GM18870 (cell line): ENCODE data around the gene TNIP1.

Experiments
- ATAC-seq: cut with Tn5 transposase; IDR thresholded peaks from one replicate; pipeline ENCODE4 v1.9.1; 2021; ENCODE audit warnings: moderate library complexity; ENCODE audit not compliant: unreplicated experiment

Gene TNIP1

GRCh38 chr5:151047814-151048425, 32.9 kb downstream of the TNIP1 start:
- ATAC-seq = no peak

GRCh38 chr5:151042453-151043093, 38.3 kb downstream of the TNIP1 start:
- no peak for ATAC-seq

DNA sequence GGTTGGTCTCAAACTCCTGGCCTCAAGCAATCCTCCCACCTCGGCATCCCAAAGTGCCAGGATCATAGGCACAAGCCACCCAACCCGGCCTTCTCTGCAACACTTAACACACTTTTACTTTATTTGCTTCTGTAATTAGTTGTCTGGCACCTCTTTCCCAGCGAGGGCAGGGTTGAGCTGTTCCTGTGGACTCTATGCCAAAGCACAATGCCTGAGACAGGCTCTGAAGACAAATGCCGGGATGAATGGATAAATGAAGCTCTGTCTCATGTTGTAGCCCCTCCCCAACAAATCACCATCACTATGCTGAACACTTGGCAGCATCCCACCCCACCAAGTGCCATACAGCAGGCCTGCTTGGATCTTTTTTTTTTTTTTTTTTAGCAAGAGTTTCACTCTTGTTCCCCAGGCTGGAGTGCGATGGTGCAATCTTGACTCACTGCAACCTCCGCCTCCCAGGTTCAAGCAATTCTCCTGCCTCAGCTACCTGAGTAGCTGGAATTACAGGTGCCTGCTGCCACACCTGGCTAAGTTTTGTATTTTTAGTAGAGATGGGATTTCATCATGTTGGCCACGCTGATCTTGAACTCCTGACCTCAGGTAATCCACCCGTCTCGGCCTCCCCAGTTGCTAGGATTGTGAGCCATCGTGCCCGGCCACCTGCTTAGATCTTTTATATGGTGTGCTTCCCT, 39.1 kb downstream of the TNIP1 start:
- no peak for ATAC-seq

GRCh38 chr5:151040211-151040747, 40.6 kb downstream of the TNIP1 start:
- ATAC-seq = no peak

DNA sequence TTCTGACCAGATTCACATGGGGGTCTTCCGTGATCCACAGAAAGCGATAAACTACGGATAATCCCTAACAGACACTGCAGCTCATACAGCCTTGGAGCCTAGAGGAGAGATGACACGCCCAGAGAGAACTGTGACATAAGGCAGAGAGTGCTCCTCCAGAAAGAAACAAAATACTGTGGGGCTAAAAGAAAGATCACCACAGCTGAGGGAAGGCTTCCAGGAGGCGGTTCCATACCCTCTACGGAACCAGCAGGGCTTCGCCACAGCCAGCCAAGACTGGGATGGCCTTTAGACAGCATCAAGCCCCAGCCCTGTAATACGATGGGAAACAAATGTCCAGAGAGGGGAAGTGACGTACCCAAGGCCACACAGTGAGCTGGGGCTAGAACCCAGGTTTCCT, 41.2 kb downstream of the TNIP1 start:
- ATAC-seq = no peak

- no peak for ATAC-seq
These were observed 42.0 kb downstream of the TNIP1 start for GRCh38 chr5:151038801-151039238.

DNA sequence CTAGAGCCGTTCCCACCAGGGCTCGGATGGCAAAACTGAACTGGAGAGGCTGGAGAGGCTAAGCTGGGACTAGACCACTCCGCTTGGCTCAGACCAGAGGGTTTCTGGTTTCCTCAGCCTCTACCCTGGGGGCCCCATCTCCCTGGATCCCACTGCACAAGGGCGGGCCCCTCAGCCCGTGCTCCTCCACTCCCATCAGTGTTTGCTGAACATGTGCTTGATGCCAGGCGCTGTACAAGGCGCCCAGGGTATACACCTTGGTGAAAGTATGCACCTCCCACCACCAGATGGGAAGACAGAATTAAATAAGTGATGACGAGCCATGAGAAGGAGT, 42.5 kb downstream of the TNIP1 start:
- ATAC-seq = no peak

- no peak for ATAC-seq
These were observed 43.0 kb downstream of the TNIP1 start for GRCh38 chr5:151037561-151038411.

GRCh38 chr5:151036556-151036955, 44.3 kb downstream of the TNIP1 start:
- no peak for ATAC-seq

- ATAC-seq = no peak
These were observed 46.1 kb downstream of the TNIP1 start for GRCh38 chr5:151034422-151035379.

GRCh38 chr5:151033217-151033934, 47.5 kb downstream of the TNIP1 start:
- ATAC-seq = no peak

- no peak for ATAC-seq
These were observed 49.3 kb downstream of the TNIP1 start for GRCh38 chr5:151031554-151031953.

DNA sequence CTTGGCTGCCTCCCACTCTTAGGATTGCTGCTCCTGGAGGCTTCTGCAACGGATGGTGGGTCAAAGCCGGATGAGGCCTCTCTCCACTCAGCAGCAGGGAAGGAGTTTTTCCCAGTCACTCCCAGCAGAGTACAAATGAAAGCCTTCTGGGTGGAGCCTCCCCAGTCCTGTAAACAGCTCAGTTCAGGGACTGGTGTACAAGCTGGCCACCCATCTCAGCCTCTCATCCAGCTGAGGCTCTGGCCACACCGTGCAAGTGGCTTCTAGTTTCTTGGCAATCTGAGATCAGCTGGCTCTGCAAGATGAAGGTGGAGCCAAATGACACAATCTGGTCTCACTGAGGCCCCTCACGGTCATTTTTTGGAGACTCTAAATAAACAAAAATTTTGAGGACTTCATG, 50.5 kb downstream of the TNIP1 start:
- ATAC-seq = no peak

DNA sequence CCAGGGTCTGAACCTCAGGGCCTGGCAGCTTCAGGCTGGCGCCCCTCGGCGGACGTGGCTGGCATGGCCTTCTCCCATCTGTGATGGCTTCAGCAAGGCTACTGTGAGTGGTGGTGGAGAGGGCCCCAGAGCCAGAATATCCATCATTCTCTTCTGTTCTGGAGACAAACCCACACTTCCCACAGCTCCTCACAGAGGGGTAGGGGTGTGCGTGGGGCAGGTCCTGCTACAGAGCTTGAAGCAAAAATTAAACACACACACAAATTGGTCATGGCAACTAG, 50.8 kb downstream of the TNIP1 start:
- ATAC-seq = no peak

DNA sequence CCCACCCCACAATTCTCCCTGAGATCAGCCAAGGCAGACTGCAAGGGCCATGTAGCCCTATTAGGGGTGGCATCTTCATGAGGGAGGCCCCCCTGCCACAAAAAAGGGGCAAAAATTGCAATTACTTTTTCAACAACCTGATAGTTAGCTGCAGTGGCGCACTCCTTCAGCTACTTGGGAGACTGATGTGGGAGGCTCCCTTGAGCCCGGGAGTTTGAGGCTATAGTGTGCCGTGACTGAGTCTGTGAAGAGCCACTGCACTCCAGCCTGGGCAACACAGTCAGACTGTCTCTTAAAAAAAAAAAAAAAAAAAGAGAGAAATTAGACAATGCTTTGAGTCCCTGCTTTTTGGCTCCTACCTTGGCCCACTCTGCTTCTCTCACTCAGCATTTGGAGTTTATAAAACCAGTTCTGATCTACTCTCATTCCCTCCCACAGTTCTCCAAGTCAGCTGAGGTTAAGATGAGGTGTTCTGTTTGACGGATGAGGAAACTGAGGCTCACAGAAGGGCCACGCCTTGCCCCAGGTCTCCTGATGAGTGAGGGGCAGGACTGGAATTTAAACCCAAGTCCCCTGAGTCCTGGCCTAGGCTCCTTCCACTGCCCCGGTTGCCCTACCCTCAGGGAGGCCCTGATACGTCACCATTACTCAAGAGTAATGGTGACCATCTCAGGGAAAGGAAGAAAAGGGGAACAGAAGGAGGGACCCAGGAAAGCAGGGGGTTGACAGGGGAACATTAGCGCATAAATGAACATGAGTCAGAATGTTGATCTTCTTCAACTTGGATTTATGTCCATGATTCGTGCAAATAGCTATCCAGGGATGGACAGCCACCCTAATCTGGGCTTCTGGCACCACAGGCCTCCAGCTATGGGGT, 51.4 kb downstream of the TNIP1 start:
- no peak for ATAC-seq

DNA sequence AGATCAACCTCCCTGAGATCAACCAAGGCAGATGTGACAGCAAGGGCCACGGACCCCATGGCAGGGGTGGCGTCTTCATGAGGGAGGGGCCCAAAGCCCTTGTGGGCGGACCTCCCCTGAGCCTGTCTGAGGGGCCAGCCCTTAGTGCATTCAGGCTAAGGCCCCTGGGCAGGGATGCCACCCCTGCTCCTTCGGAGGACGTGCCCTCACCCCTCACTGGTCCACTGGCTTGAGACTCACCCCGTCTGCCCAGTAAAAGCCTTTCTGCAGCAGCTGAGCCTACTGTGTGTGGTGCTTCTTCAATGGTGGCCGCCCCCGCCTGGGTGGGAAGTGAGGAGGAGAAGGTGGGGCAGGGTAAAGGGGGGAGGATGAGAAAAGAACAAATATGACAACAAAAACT, 52.1 kb downstream of the TNIP1 start:
- no peak for ATAC-seq

GRCh38 chr5:151027961-151028479, 52.8 kb downstream of the TNIP1 start:
- ATAC-seq = no peak

DNA sequence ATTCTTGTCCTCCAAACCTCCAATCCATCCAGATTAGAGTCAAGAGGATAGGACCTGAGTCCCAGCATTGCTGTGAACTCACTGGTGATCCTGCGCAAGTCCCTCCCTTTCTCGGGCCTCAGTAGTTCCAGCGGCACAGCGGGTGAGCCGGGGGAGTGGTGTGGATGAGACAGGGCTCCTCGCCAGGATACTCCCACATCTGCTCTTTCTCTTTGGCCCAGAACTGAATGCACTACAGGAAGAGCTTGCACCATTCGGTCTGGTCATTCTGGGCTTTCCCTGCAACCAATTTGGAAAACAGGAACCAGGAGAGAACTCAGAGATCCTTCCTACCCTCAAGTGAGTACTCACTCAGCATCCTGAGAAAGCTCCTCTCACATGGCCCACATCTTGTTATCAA, 54.2 kb downstream of the TNIP1 start:
- no peak for ATAC-seq

GRCh38 chr5:151026088-151026487, 54.7 kb downstream of the TNIP1 start:
- no peak for ATAC-seq
